ENCODE data around the gene ANGPTL2.

ANGPTL2 gene

GRCh38 chr9:127136081-127136879, 13.8 kb upstream of the ANGPTL2 start:
- no peak for DNase-seq (ENCODE audit: low spot score)

GRCh38 chr9:127135056-127135745, 12.8 kb upstream of the ANGPTL2 start:
- no peak for DNase-seq (ENCODE audit: low spot score)

- peak; percentile 86 for DNase-seq (ENCODE audit: low spot score)
Measured at GRCh38 chr9:127133739-127134167, 11.3 kb upstream of the ANGPTL2 start.

- peak; percentile 63 for DNase-seq (ENCODE audit: low spot score)
Measured at GRCh38 chr9:127132921-127133647, 10.6 kb upstream of the ANGPTL2 start.

GRCh38 chr9:127132375-127132774, 9.9 kb upstream of the ANGPTL2 start:
- DNase-seq (ENCODE audit: low spot score), result no peak

GRCh38 chr9:127131871-127132270, 9.4 kb upstream of the ANGPTL2 start:
- peak; percentile 80 for DNase-seq (ENCODE audit: low spot score)

GRCh38 chr9:127130661-127131538, 8.5 kb upstream of the ANGPTL2 start:
- DNase-seq (ENCODE audit: low spot score), result no peak

GRCh38 chr9:127130235-127130634, 7.8 kb upstream of the ANGPTL2 start:
- DNase-seq (ENCODE audit: low spot score), result no peak

- no peak for DNase-seq (ENCODE audit: low spot score)
Measured at GRCh38 chr9:127129718-127130085, 7.3 kb upstream of the ANGPTL2 start.

GRCh38 chr9:127129073-127129717, 6.8 kb upstream of the ANGPTL2 start:
- no peak for DNase-seq (ENCODE audit: low spot score)

- no peak for DNase-seq (ENCODE audit: low spot score)
Measured at GRCh38 chr9:127128341-127129072, 6.1 kb upstream of the ANGPTL2 start.

- DNase-seq (ENCODE audit: low spot score), result no peak
Measured at GRCh38 chr9:127126971-127127370, 4.5 kb upstream of the ANGPTL2 start.

- no peak for DNase-seq (ENCODE audit: low spot score)
Measured at GRCh38 chr9:127124792-127125191, 2.4 kb upstream of the ANGPTL2 start.

- no peak for DNase-seq (ENCODE audit: low spot score)
Measured at GRCh38 chr9:127124111-127124531, 1.7 kb upstream of the ANGPTL2 start.

GRCh38 chr9:127123064-127123890, 842 bp upstream of the ANGPTL2 start:
- DNase-seq (ENCODE audit: low spot score), result no peak

- DNase-seq (ENCODE audit: low spot score), result peak; percentile 45
Measured at GRCh38 chr9:127121628-127122175, 733 bp downstream of the ANGPTL2 start.

GRCh38 chr9:127119320-127119709, 3.1 kb downstream of the ANGPTL2 start:
- DNase-seq (ENCODE audit: low spot score), result no peak

GRCh38 chr9:127118597-127119319, 3.7 kb downstream of the ANGPTL2 start:
- DNase-seq (ENCODE audit: low spot score), result no peak

- no peak for DNase-seq (ENCODE audit: low spot score)
Measured at GRCh38 chr9:127117801-127118200, 4.6 kb downstream of the ANGPTL2 start.

Data from hepatic stellate cell (primary cell).